ENCODE results near the gene PCDHGB7.

- TF ChIP-seq EZH2 (IDR thresholded peaks at IDR 0.05; ENCODE audit: borderline replicate concordance, low read length) (no peak), CTCF (IDR thresholded peaks at IDR 0.05; ENCODE audit: low read length) (no peak)
These were observed 24.9 kb upstream of the PCDHGB7 start, which contains the start of gene PCDHGA8 for GRCh38 chr5:141392429-141393198.

All from OCI-LY1 (cell line).